Breast epithelium (tissue), 4 donors: ENCODE measurements around the gene ZSWIM7. TPM values are rescaled to one million over a fixed set of nuclear protein-coding genes. Genes with fewer than 3 reads are reported as not detected.
A peak's percentile ranks its signal among the peaks of the same experiment; 100 is the strongest.

Experiments
- DNase-seq, 2 donors: peaks; one replicate each; pipeline ENCODE4 v3.0.0-alpha.2; 2019; ENCODE audit warnings: low spot score in 2 of 2
- H3K27ac ChIP-seq, 2 donors: fragments of 200-600 bp; sonication (generic) in 1 of 2; one replicate each; pipeline ENCODE4 v1.5.1; 2016 to 2019; ENCODE audit warnings: mild to moderate bottlenecking in 1 of 2
- H3K27me3 ChIP-seq, 2 donors: fragments of 200-600 bp; sonication (generic) in 1 of 2; one replicate each; pipeline versions ENCODE4 v1.5.1 to v1.6.0; 2017 to 2019; ENCODE audit warnings: control low read depth in 1 of 2, mild to moderate bottlenecking in 1 of 2
- H3K36me3 ChIP-seq: fragments of 200-600 bp; one replicate; pipeline ENCODE4 v1.5.1; 2019
- H3K4me1 ChIP-seq, 2 donors: fragments of 200-600 bp; sonication (generic); one replicate each; pipeline ENCODE4 v1.5.1; 2016 to 2019; ENCODE audit warnings: control low read depth in 1 of 2
- H3K4me3 ChIP-seq, 3 donors: fragments of 200-600 bp; sonication (generic); 1 replicate in 2 of 3; 2 replicates in 1 of 3; pipeline ENCODE4 v1.5.1; 2016 to 2019; ENCODE audit warnings: mild to moderate bottlenecking in 3 of 3, moderate library complexity in 2 of 3
- H3K9me3 ChIP-seq, 2 donors: fragments of 200-600 bp; sonication (generic) in 1 of 2; one replicate each; pipeline ENCODE4 v1.5.1; 2016 to 2019; ENCODE audit warnings: control low read depth in 1 of 2
- CTCF ChIP-seq, 3 donors: fragments of 450-650 bp; IDR thresholded peaks; one replicate each; pipeline ENCODE4 v1.5.1; 2016 to 2017; ENCODE audit warnings: antibody characterized with exemption in 3 of 3, mild to moderate bottlenecking in 3 of 3, moderate library complexity in 3 of 3
- POLR2A ChIP-seq: fragments of 450-650 bp; IDR thresholded peaks from one replicate; pipeline ENCODE4 v1.6.1; 2016; ENCODE audit warnings: antibody characterized with exemption, mild to moderate bottlenecking, moderate library complexity
- POLR2AphosphoS5 ChIP-seq, 3 donors: sonication (generic); formaldehyde crosslinking; IDR thresholded peaks; one replicate each; pipeline ENCODE4 v1.6.1; 2017; ENCODE audit warnings: antibody characterized with exemption in 3 of 3
- intact Hi-C: fragments of 100-400 bp; cut with DNase I; formaldehyde crosslinking; loops from one replicate; pipeline ENCODE4 v1.15.1; 2023; ENCODE audit warnings: low total_unique reads
- total RNA-seq, 3 donors: library from RNA; depleted of rRNA; stranded (reverse); fragments of >200 nt; gene quantifications; one replicate each; pipeline ENCODE4 v1.1.0, GENCODE V29; 2016

The ZSWIM7 gene
- total RNA-seq, 3 donors from 2014 or later = 19.7 to 20.9 (median 20.3) TPM

GRCh38 chr17:15966183-15966878 lies 33.2 kb downstream of the ZSWIM7 start:
- no peak for TF ChIP-seq POLR2AphosphoS5 (IDR thresholded peaks at IDR 0.05)
- no peak for TF ChIP-seq CTCF (IDR thresholded peaks at IDR 0.05)
- no peak for TF ChIP-seq POLR2A
- Histone ChIP-seq H3K4me3 (peak overlapping the region in 1 of 3 donors; percentile 13), H3K9me3 (no peaks in the 10 kb centered on the region), H3K4me1 (peaks cover 0 to 10% of the 10 kb centered on the region in 2 donors), H3K27ac (peak overlapping the region; percentile 70 to 74), H3K27me3 (no peaks in the 10 kb centered on the region), H3K36me3 (no peaks in the 10 kb centered on the region)
- DNase-seq = no peak
- intact Hi-C loops = no loop called here

- no peaks in the 10 kb centered on the region for H3K36me3 ChIP-seq
- no peaks in the 10 kb centered on the region for H3K9me3 ChIP-seq
- TF ChIP-seq POLR2A (no peak), POLR2AphosphoS5 (IDR thresholded peaks at IDR 0.05) (no peak), CTCF (IDR thresholded peaks at IDR 0.05) (no peak)
- H3K27ac ChIP-seq = peak overlapping the region; percentile 70 to 74
- peaks cover 0 to 10% of the 10 kb centered on the region in 2 donors for H3K4me1 ChIP-seq
- no peak overlapping the region for H3K4me3 ChIP-seq
- no peaks in the 10 kb centered on the region for H3K27me3 ChIP-seq
- intact Hi-C loops = no loop called here
- DNase-seq = no peak
Observed at GRCh38 chr17:15965528-15965927, 34.0 kb downstream of the ZSWIM7 start.

- intact Hi-C loops = no loop called here
- no peaks in the 10 kb centered on the region for H3K27me3 ChIP-seq
- H3K4me1 ChIP-seq = peaks cover under 1 to 10% of the 10 kb centered on the region in 2 donors
- no peak overlapping the region for H3K4me3 ChIP-seq
- DNase-seq = peak in 1 of 2 donors; percentile 49
- peak overlapping the region in 1 of 2 donors; percentile 36 for H3K27ac ChIP-seq
- TF ChIP-seq POLR2A = no peak
- TF ChIP-seq POLR2AphosphoS5 (IDR thresholded peaks at IDR 0.05) = no peak
- no peak for TF ChIP-seq CTCF (IDR thresholded peaks at IDR 0.05)
- no peaks in the 10 kb centered on the region for H3K9me3 ChIP-seq
- no peaks in the 10 kb centered on the region for H3K36me3 ChIP-seq
Observed at GRCh38 chr17:15963670-15964110, 35.8 kb downstream of the ZSWIM7 start.

- no peak for DNase-seq
Observed at GRCh38 chr17:15958484-15958854, 41.0 kb downstream of the ZSWIM7 start.

More at GRCh38 chr17:15958484-15958854, 41.0 kb downstream of the ZSWIM7 start:
- no peak for TF ChIP-seq POLR2A
- TF ChIP-seq POLR2AphosphoS5 (IDR thresholded peaks at IDR 0.05) = no peak
- TF ChIP-seq CTCF (IDR thresholded peaks at IDR 0.05) = no peak
- Histone ChIP-seq H3K4me1 (peaks cover 0 to 3% of the 10 kb centered on the region in 2 donors), H3K27me3 (no peaks in the 10 kb centered on the region), H3K36me3 (no peaks in the 10 kb centered on the region), H3K9me3 (no peaks in the 10 kb centered on the region), H3K4me3 (no peak overlapping the region), H3K27ac (no peak overlapping the region)
- intact Hi-C loops = no loop called here
